Activated CD8-positive, alpha-beta memory T cell treated with anti-CD3 and anti-CD28 coated beads for 1 hour (primary cell): ENCODE data around the gene OR9A4.

Experiments
- DNase-seq, 2 donors: peaks; one replicate each; pipeline ENCODE4 v3.0.0-alpha.2; 2020; ENCODE audit warnings: low read depth in 1 of 2; ENCODE audit errors: extremely low read depth in 1 of 2

OR9A4 gene

GRCh38 chr7:141946796-141947195, 30.6 kb downstream of the OR9A4 start, which contains the start of gene CLEC5A:
Gene CLEC5A (minus strand): TSS chr7:141946974. CDS start chr7:141946292, 682 bp downstream.
- DNase-seq, result no peak

GRCh38 chr7:141949021-141949420, 32.8 kb downstream of the OR9A4 start:
- no peak for DNase-seq

GRCh38 chr7:141949451-141949850, 33.3 kb downstream of the OR9A4 start:
- DNase-seq, result no peak

GRCh38 chr7:141949911-141950310, 33.7 kb downstream of the OR9A4 start:
- DNase-seq, result no peak

GRCh38 chr7:141950806-141951205, 34.6 kb downstream of the OR9A4 start:
- DNase-seq, result no peak

- DNase-seq, result no peak
Measured at GRCh38 chr7:141952461-141952860, 36.3 kb downstream of the OR9A4 start.

GRCh38 chr7:141954334-141954733, 38.1 kb downstream of the OR9A4 start:
- DNase-seq, result no peak

GRCh38 chr7:141956084-141956483, 39.9 kb downstream of the OR9A4 start:
- no peak for DNase-seq

GRCh38 chr7:141960687-141961422, 44.7 kb downstream of the OR9A4 start:
- DNase-seq, result no peak
